T-cell (primary cell): ENCODE results near the gene NEUROG3. TPM values are rescaled to one million over a fixed set of nuclear protein-coding genes. Genes with fewer than 3 reads are reported as not detected.

ENCODE experiments used
- ATAC-seq, 4 experiments: fragments of 200-7000 bp in 3 of 4; fragments of 150-1000 bp in 1 of 4; cut with Tn5 transposase; replicated peaks in 1 of 4; 1 replicate in 3 of 4; 2 replicates in 1 of 4; pipeline ENCODE4 v1.10.0; 2021; ENCODE audit warnings: moderate library complexity in 3 of 4, mild to moderate bottlenecking in 2 of 4, moderate number of reproducible peaks in 1 of 4
- CTCF ChIA-PET, 2 donors: fragments of 300-600 bp; sonication (Branson Sonifier 250); formaldehyde crosslinking; loops; one replicate each; lab custom pipeline; 2022; ENCODE audit warnings: antibody characterized with exemption in 2 of 2; lab: Charles Lee
- POLR2A ChIA-PET, 2 donors: fragments of 300-600 bp; sonication (Branson Sonifier 250); formaldehyde crosslinking; loops; one replicate each; lab custom pipeline; 2022; ENCODE audit warnings: antibody characterized with exemption in 2 of 2; lab: Charles Lee
- DNase-seq, 35 experiments: peaks; one replicate each; pipeline versions ENCODE4 v3.0.0 to v3.0.0-alpha.2; 2013 to 2023
- H3K27ac ChIP-seq: one replicate; pipeline ENCODE4 v1.5.1; 2013; ENCODE audit warnings: low read length
- H3K27me3 ChIP-seq, 2 experiments: replicated peaks in 1 of 2; 1 replicate in 1 of 2; 2 replicates in 1 of 2; pipeline versions ENCODE4 v1.6.1 to v1.7.0; 2013; ENCODE audit warnings: low read length in 1 of 2, mixed read lengths in 1 of 2; ENCODE audit not compliant: control insufficient read depth in 2 of 2, insufficient read depth in 2 of 2; ENCODE audit errors: extremely low read depth in 1 of 2
- H3K36me3 ChIP-seq, 2 donors: 1 replicate in 1 of 2; 2 replicates in 1 of 2; pipeline versions ENCODE4 v1.6.1 to v1.7.0; 2013; ENCODE audit warnings: low read length in 1 of 2; ENCODE audit not compliant: control insufficient read depth in 2 of 2, insufficient read depth in 1 of 2; ENCODE audit errors: extremely low read depth in 1 of 2
- H3K4me1 ChIP-seq, 2 experiments: 1 replicate in 1 of 2; 2 replicates in 1 of 2; pipeline versions ENCODE4 v1.6.1 to v1.7.0; 2013; ENCODE audit warnings: low read length in 2 of 2, mixed read lengths in 1 of 2; ENCODE audit not compliant: insufficient read depth in 2 of 2, control insufficient read depth in 1 of 2; ENCODE audit errors: extremely low read depth in 1 of 2
- H3K4me3 ChIP-seq, 2 donors: 1 replicate in 1 of 2; 2 replicates in 1 of 2; pipeline versions ENCODE4 v1.5.1 to v1.7.0; 2013; ENCODE audit warnings: mild to moderate bottlenecking in 2 of 2, low read length in 1 of 2, moderate library complexity in 1 of 2; ENCODE audit not compliant: control insufficient read depth in 1 of 2; ENCODE audit errors: extremely low read depth in 1 of 2
- H3K9me3 ChIP-seq: 2 replicates; pipeline ENCODE4 v1.7.0; 2013
- H3K27ac Mint-ChIP-seq, 2 donors: one replicate each; pipeline ENCODE4 v1.8.0; 2020 to 2021; ENCODE audit warnings: mild to moderate bottlenecking in 2 of 2, mixed read lengths in 2 of 2
- H3K27me3 Mint-ChIP-seq, 2 donors: one replicate each; pipeline ENCODE4 v1.8.0; 2021 to 2022; ENCODE audit warnings: mixed read lengths in 2 of 2
- H3K36me3 Mint-ChIP-seq: one replicate; pipeline ENCODE4 v1.8.0; 2021; ENCODE audit warnings: mixed read lengths
- H3K4me1 Mint-ChIP-seq, 3 donors: one replicate each; pipeline ENCODE4 v1.8.0; 2020 to 2022; ENCODE audit warnings: mixed read lengths in 3 of 3, mild to moderate bottlenecking in 1 of 3
- H3K4me3 Mint-ChIP-seq, 3 donors: one replicate each; pipeline ENCODE4 v1.8.0; 2020 to 2022; ENCODE audit warnings: mild to moderate bottlenecking in 3 of 3, mixed read lengths in 3 of 3, moderate library complexity in 3 of 3
- H3K9me3 Mint-ChIP-seq, 3 donors: one replicate each; pipeline ENCODE4 v1.8.0; 2020 to 2022; ENCODE audit warnings: mixed read lengths in 3 of 3
- WGBS: methylation state at CpG from one replicate; pipeline ENCODE4 v1.1.5; 2013; ENCODE audit warnings: missing lambda C conversion rate; ENCODE audit not compliant: insufficient coverage; 5-methylcytosine and 5-hydroxymethylcytosine counted together
- total RNA-seq, 35 experiments: library from RNA in 6 of 35; stranded (reverse) in 6 of 35; fragments of 120-200 nt in 1 of 35; gene quantifications; one replicate each; pipeline versions ENCODE4 v1.2.1 to v1.2.4 and lab custom pipeline; 2013 to 2026

NEUROG3 gene
- total RNA-seq, 5 donors from 2014 or later (not counting 1 experiment from before 2014, with no cell fraction given) = not detected

DNA sequence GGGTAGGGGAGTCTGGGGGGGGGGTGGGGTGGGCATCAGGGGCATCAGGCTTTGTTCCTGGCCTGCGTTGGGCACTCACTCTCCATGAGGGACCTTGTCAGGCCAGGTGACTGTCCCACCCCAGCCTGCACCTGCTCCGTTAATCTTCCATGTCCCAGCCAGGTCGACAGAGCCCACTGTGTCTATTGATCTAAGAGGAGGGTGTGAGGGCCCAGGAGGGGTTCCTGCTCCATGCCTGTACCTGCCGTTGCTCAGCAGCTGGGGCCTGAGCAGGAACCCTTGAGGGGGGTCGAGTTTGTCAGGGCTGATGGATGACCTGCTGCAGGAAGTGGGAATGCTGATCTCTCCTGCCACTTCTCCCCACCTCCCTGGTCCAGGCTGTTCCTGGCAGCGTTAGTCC lies 18.6 kb downstream of the NEUROG3 start:
- ATAC-seq = no peak
- Mint-ChIP-seq H3K4me3 (no peak overlapping the region), H3K27ac (no peak overlapping the region), H3K36me3 (peaks cover 3% of the 10 kb centered on the region), H3K9me3 (peaks cover 6 to 17% (median 8%) of the 10 kb centered on the region in 3 donors), H3K4me1 (peaks cover 15 to 18% (median 17%) of the 10 kb centered on the region in 3 donors), H3K27me3 (peaks cover 20 to 22% of the 10 kb centered on the region in 2 donors)
- H3K4me3 ChIP-seq = no peak overlapping the region
- no peak overlapping the region for H3K27ac ChIP-seq
- POLR2A ChIA-PET = no interaction called here
- H3K9me3 ChIP-seq = no peaks in the 10 kb centered on the region
- CTCF ChIA-PET = interaction anchor here in 1 of 2 donors (0.6 kb wide), 1 partner anchor 196 kb away, joined by 4 read pairs; no protein-coding TSS in a partner anchor
- H3K4me1 ChIP-seq = peaks cover 2 to 14% of the 10 kb centered on the region in 2 experiments
- no peaks in the 10 kb centered on the region for H3K36me3 ChIP-seq
- H3K27me3 ChIP-seq = peaks cover 2 to 22% of the 10 kb centered on the region in 2 experiments
- WGBS = no CpG with 5 or more reads among the region's 6 CpGs
- no peak for DNase-seq

DNA sequence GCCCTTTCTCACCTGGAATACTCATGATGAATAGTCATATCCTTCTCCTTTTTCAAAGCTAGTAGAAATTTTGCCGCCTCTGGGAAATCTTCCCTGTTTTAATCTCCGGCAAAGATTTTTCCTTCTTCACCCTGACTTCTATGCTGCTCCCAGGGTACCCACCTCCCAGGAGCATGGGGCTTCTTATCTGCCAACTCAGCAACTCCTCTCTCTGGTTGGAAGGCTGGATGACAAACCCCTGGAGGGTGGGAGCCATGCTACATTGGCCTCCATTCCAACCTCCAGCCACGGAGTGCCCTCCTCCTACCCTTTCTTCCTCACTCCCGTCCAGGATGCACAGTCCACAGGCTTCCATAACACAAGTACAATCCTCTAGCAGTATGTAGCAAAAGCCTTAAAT lies 19.9 kb downstream of the NEUROG3 start:
- ATAC-seq (no peak), DNase-seq (no peak)
- Mint-ChIP-seq H3K9me3 (peaks cover 15 to 28% (median 16%) of the 10 kb centered on the region in 3 donors), H3K27ac (no peak overlapping the region), H3K4me1 (peaks cover 4 to 5% (median 4%) of the 10 kb centered on the region in 3 donors), H3K27me3 (peaks cover 20 to 24% of the 10 kb centered on the region in 2 donors), H3K4me3 (no peak overlapping the region), H3K36me3 (peaks cover 10% of the 10 kb centered on the region)
- POLR2A ChIA-PET = no interaction called here
- no peaks in the 10 kb centered on the region for H3K36me3 ChIP-seq
- no peak overlapping the region for H3K27ac ChIP-seq
- peaks cover 2 to 22% of the 10 kb centered on the region in 2 experiments for H3K27me3 ChIP-seq
- 80% methylated on average over 1 of the region's 4 CpGs for WGBS
- CTCF ChIA-PET = interaction anchor here in 1 of 2 donors (0.6 kb wide), 1 partner anchor 46 kb away, joined by 3 read pairs; no protein-coding TSS in a partner anchor
- no peaks in the 10 kb centered on the region for H3K9me3 ChIP-seq
- no peak overlapping the region for H3K4me3 ChIP-seq
- peaks cover 0 to 3% of the 10 kb centered on the region in 2 experiments for H3K4me1 ChIP-seq

DNA sequence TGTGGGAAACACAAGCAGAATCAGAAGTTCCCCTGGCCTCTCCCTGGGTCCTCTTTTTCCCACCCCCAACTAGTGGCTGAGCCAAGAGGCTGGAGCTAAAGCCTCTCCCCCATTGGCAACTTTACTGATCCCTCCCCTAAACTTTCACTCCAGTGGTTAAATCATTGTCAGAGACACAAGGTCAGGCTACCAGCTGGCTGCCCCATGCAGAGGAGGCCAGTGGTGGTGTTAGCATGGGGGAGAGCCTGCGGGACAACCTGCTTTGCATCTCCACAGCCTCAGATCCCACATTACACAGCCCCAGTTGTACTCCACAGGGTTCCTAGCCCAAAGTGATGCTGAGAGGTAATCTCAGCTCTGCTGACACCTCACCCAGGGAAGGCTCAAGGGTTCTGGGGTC lies 21.0 kb downstream of the NEUROG3 start:
- Mint-ChIP-seq H3K4me1 (no peaks in the 10 kb centered on the region), H3K4me3 (no peak overlapping the region), H3K27ac (no peak overlapping the region), H3K36me3 (peaks cover 11% of the 10 kb centered on the region), H3K9me3 (peaks cover 21 to 29% (median 21%) of the 10 kb centered on the region in 3 donors), H3K27me3 (peaks cover 20 to 29% of the 10 kb centered on the region in 2 donors)
- ChIA-PET POLR2A (interaction anchor here in 1 of 2 donors (0.8 kb wide), 1 partner anchor 260 kb away, joined by 4 read pairs; no protein-coding TSS in a partner anchor), CTCF (no interaction called here)
- ATAC-seq = no peak
- no peaks in the 10 kb centered on the region for H3K4me1 ChIP-seq
- no peaks in the 10 kb centered on the region for H3K9me3 ChIP-seq
- H3K36me3 ChIP-seq = no peaks in the 10 kb centered on the region
- no peak for DNase-seq
- no CpG with 5 or more reads among the region's 1 CpG for WGBS
- peaks cover 2 to 22% of the 10 kb centered on the region in 2 experiments for H3K27me3 ChIP-seq
- H3K27ac ChIP-seq = no peak overlapping the region
- no peak overlapping the region for H3K4me3 ChIP-seq

DNA sequence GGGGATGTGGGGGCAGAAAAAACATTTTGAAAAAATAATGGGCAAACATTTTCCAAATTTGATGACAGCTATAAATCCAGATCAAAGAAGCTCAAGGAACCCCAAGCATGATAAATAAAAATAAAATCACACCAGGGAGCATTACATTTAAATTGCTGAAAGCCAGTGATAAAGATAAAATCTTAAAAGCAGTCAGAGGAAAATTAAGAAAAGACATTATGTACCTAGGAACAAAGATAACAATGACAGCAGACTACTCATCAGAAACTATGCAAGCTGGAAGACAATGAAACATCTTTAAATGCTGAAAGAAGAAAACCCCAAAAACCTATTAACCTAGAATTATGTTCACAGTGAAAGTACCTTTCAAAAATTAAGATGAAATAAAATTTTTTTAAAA lies 23.3 kb downstream of the NEUROG3 start:
- Mint-ChIP-seq H3K9me3 (peaks cover 21 to 29% (median 21%) of the 10 kb centered on the region in 3 donors), H3K36me3 (peaks cover 14% of the 10 kb centered on the region), H3K27ac (no peak overlapping the region), H3K4me3 (no peak overlapping the region), H3K4me1 (no peaks in the 10 kb centered on the region), H3K27me3 (peaks cover 23 to 31% of the 10 kb centered on the region in 2 donors)
- CTCF ChIA-PET = no interaction called here
- POLR2A ChIA-PET = no interaction called here
- Histone ChIP-seq H3K27me3 (peaks cover 0 to 28% of the 10 kb centered on the region in 2 experiments), H3K4me3 (no peak overlapping the region), H3K4me1 (no peaks in the 10 kb centered on the region), H3K9me3 (no peaks in the 10 kb centered on the region), H3K27ac (no peak overlapping the region), H3K36me3 (no peaks in the 10 kb centered on the region)
- ATAC-seq (no peak), DNase-seq (no peak)

DNA sequence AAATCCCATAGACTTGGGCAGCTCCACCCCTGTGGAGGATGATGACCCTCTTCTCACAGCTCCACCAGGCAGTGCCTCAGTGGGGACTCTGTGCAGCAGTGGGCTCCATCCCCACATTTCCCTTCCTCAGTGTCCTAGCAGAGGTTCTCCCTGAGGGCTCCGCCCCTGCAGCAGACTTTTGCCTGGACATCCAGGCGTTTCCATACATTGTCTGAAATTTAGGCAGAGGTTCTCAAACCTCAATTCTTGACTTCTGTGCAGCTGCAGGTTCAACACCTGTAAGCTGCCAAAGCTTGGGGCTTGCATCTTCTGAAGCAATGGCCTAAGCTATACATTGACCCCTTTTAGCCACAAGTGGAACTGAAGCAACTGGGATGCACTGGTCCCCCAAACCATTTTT lies 31.8 kb downstream of the NEUROG3 start:
- Mint-ChIP-seq H3K27me3 (peaks cover 3 to 4% of the 10 kb centered on the region in 2 donors), H3K4me1 (no peaks in the 10 kb centered on the region), H3K9me3 (peaks cover 3 to 22% (median 5%) of the 10 kb centered on the region in 3 donors), H3K27ac (no peak overlapping the region), H3K4me3 (no peak overlapping the region), H3K36me3 (peaks cover 9% of the 10 kb centered on the region)
- Histone ChIP-seq H3K36me3 (no peaks in the 10 kb centered on the region), H3K4me3 (no peak overlapping the region), H3K27ac (no peak overlapping the region), H3K4me1 (no peaks in the 10 kb centered on the region), H3K9me3 (no peaks in the 10 kb centered on the region), H3K27me3 (peaks cover 0 to 18% of the 10 kb centered on the region in 2 experiments)
- DNase-seq = no peak
- POLR2A ChIA-PET = no interaction called here
- ATAC-seq = no peak
- CTCF ChIA-PET = interaction anchor here in 1 of 2 donors (0.6 kb wide), 1 partner anchor 26 kb away, joined by 3 read pairs; no protein-coding TSS in a partner anchor
- WGBS = 66% methylated on average over 2 of the region's 2 CpGs

DNA sequence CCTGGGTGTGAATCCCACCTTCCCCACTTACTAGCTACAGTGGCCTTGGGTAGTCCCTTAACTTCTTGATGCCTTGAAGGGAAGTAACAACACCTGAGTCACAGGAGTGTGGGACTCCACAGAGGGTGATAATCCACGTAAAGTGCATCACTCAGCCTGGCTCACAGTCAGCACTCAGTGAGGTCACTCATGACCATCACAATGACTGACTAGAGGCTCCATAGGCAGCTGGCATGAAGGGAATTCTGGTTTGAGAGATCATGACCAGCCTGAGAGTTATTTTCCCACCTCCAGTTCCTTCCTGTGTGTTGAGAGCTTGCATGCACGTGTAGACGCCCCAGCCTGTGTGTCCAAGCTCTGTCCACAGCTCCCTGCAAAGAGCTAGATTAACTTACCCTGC lies 34.8 kb downstream of the NEUROG3 start:
- ChIA-PET CTCF (no interaction called here), POLR2A (no interaction called here)
- no peak overlapping the region for H3K27ac ChIP-seq
- H3K4me1 Mint-ChIP-seq = no peaks in the 10 kb centered on the region
- H3K36me3 ChIP-seq = no peaks in the 10 kb centered on the region
- DNase-seq (no peak), ATAC-seq (no peak)
- H3K27me3 ChIP-seq = peaks cover 0 to 12% of the 10 kb centered on the region in 2 experiments
- H3K27me3 Mint-ChIP-seq = peaks cover 0 to 4% of the 10 kb centered on the region in 2 donors
- peaks cover 7% of the 10 kb centered on the region for H3K36me3 Mint-ChIP-seq
- no peak overlapping the region for H3K4me3 Mint-ChIP-seq
- no peak overlapping the region for H3K27ac Mint-ChIP-seq
- H3K4me3 ChIP-seq = no peak overlapping the region
- H3K4me1 ChIP-seq = no peaks in the 10 kb centered on the region
- 50% methylated on average over 1 of the region's 3 CpGs for WGBS
- H3K9me3 Mint-ChIP-seq = peaks cover 5 to 31% (median 10%) of the 10 kb centered on the region in 3 donors
- H3K9me3 ChIP-seq = no peaks in the 10 kb centered on the region
